OCI-LY1 (cell line): ENCODE data around the gene IER5.

Experiments
- H2AFZ ChIP-seq: fragments of 200-600 bp; sonication (generic), shearing (Covaris generic); 2 replicates; pipeline ENCODE4 v1.6.0; 2014; ENCODE audit warnings: antibody characterized with exemption, mild to moderate bottlenecking, low read length
- H3F3A ChIP-seq: fragments of 200-600 bp; sonication (generic), shearing (Covaris generic); 2 replicates; pipeline ENCODE4 v1.6.0; 2014; ENCODE audit warnings: mild to moderate bottlenecking, antibody characterized with exemption, low read length, moderate library complexity; ENCODE audit not compliant: insufficient read depth
- H3K27ac ChIP-seq: fragments of 200-600 bp; sonication (generic); 2 replicates; pipeline ENCODE4 v1.5.1; 2014; ENCODE audit warnings: low read length, mixed run types, mild to moderate bottlenecking, low read depth; ENCODE audit not compliant: poor library complexity, severe bottlenecking
- H3K27me3 ChIP-seq: fragments of 200-600 bp; sonication (generic); 2 replicates; pipeline ENCODE4 v1.6.0; 2014; ENCODE audit warnings: antibody characterized with exemption, mild to moderate bottlenecking, low read length, moderate library complexity; ENCODE audit not compliant: insufficient read depth
- H3K36me3 ChIP-seq: fragments of 200-600 bp; sonication (generic); 2 replicates; pipeline ENCODE4 v1.6.1; 2014; ENCODE audit warnings: mild to moderate bottlenecking, antibody characterized with exemption, low read length, moderate library complexity, mixed read lengths; ENCODE audit not compliant: insufficient read depth
- H3K4me1 ChIP-seq: fragments of 200-600 bp; sonication (generic); 2 replicates; pipeline ENCODE4 v1.5.1; 2014; ENCODE audit warnings: mild to moderate bottlenecking, low read length, moderate library complexity; ENCODE audit not compliant: insufficient read depth, severe bottlenecking
- H3K4me2 ChIP-seq: fragments of 200-600 bp; sonication (generic), shearing (Covaris generic); 2 replicates; pipeline ENCODE4 v1.6.1; 2014; ENCODE audit warnings: low read length
- H3K4me3 ChIP-seq: fragments of 200-600 bp; sonication (generic); 2 replicates; pipeline ENCODE4 v1.5.1; 2014; ENCODE audit warnings: low read length, low read depth, mild to moderate bottlenecking, mixed read lengths; ENCODE audit not compliant: poor library complexity, severe bottlenecking
- H3K79me2 ChIP-seq: fragments of 200-600 bp; shearing (Covaris generic); 2 replicates; pipeline ENCODE4 v1.6.1; 2016; ENCODE audit warnings: mixed run types, low read length, mixed read lengths; ENCODE audit not compliant: insufficient read depth
- H3K9ac ChIP-seq: fragments of 200-600 bp; sonication (generic), shearing (Covaris generic); 2 replicates; pipeline ENCODE4 v1.6.1; 2014; ENCODE audit warnings: mild to moderate bottlenecking, low read length, mixed read lengths
- H3K9me2 ChIP-seq: fragments of 200-600 bp; sonication (generic), shearing (Covaris generic); 2 replicates; pipeline ENCODE4 v1.6.1; 2014; ENCODE audit warnings: low read depth, mild to moderate bottlenecking, low read length, mixed read lengths
- H3K9me3 ChIP-seq: fragments of 200-600 bp; shearing (Covaris generic); 2 replicates; pipeline ENCODE4 v1.6.1; 2014; ENCODE audit warnings: low read length, mixed read lengths
- H4K20me1 ChIP-seq: fragments of 200-600 bp; sonication (generic), shearing (Covaris generic); 2 replicates; pipeline ENCODE4 v1.6.0; 2016; ENCODE audit warnings: mild to moderate bottlenecking, low read length; ENCODE audit not compliant: insufficient read depth
- CTCF ChIP-seq: fragments of 200-600 bp; sonication (generic), shearing (Covaris generic); IDR thresholded peaks from 2 replicates; pipeline ENCODE4 v1.5.1; 2017; ENCODE audit warnings: mild to moderate bottlenecking, antibody characterized with exemption, low read length, moderate library complexity, mixed read lengths
- EZH2 ChIP-seq: fragments of 200-600 bp; sonication (generic), shearing (Covaris generic); IDR thresholded peaks from 2 replicates; pipeline ENCODE4 v1.8.0; 2017; ENCODE audit warnings: borderline replicate concordance, mixed run types, mild to moderate bottlenecking, antibody characterized with exemption, low read length, moderate library complexity, mixed read lengths

The IER5 gene

DNA sequence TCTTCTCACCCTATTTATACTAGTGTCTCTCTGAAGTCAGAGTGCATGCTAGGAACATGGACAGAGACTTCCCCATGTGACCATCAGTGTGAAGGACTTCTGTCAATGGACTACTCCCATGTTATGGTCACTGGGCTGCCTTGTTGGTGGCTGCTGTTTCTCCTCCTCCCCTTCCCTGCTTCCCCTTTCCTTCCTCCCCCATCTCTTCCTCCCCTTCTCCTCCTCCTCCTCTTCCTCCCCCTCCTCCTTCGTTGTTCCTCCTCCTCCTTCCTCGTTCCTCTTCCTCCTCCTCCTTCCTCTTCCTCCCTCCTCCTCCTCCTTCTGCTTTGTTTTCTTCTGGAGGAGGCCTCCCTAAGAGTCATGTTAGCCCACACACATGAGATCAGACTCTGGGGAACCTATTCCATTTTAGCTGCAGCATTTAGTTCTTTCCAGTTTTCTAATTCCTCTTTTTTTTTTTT is 35.8 kb downstream of the IER5 start:
- H3K4me3 ChIP-seq = no peak overlapping the region
- H3F3A ChIP-seq = no peaks in the 10 kb centered on the region
- H3K4me2 ChIP-seq = no peak overlapping the region
- H4K20me1 ChIP-seq = no peaks in the 10 kb centered on the region
- H3K9ac ChIP-seq = no peak overlapping the region
- peaks cover 9% of the 10 kb centered on the region for H3K4me1 ChIP-seq
- TF ChIP-seq EZH2 = no peak
- no peak for TF ChIP-seq CTCF
- no peak overlapping the region for H3K27ac ChIP-seq
- H3K36me3 ChIP-seq = no peaks in the 10 kb centered on the region
- no peaks in the 10 kb centered on the region for H3K79me2 ChIP-seq
- no peaks in the 10 kb centered on the region for H3K9me2 ChIP-seq
- peaks cover 6% of the 10 kb centered on the region; the same call in 1 of the 2 replicates for H3K27me3 ChIP-seq
- H3K9me3 ChIP-seq = no peaks in the 10 kb centered on the region
- H2AFZ ChIP-seq = no peak overlapping the region

DNA sequence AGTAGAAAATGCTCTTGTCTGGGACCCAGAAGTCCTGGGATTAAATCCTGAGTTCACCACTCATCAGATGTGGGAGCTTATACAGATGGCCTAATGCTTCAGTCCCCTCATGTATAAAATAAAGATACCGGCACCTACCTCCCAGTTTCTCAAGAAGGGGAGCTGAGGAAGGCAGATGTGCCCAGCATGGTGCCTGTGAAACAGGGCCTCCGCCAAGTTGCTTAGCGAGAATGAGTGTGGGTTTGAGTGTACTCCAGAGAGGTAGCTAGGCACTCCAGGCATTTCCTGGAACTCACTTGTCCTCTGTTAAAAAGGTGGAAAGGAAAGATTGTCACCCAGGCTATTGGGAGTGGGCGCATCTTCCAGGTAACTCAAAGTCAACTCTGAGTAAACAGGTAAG is 37.8 kb downstream of the IER5 start:
- H3K9ac ChIP-seq = no peak overlapping the region
- no peaks in the 10 kb centered on the region for H3K9me3 ChIP-seq
- H3F3A ChIP-seq = no peaks in the 10 kb centered on the region
- peaks cover 15% of the 10 kb centered on the region for H3K4me1 ChIP-seq
- no peak overlapping the region for H2AFZ ChIP-seq
- no peak overlapping the region for H3K4me2 ChIP-seq
- H3K36me3 ChIP-seq = no peaks in the 10 kb centered on the region
- peaks cover 6% of the 10 kb centered on the region; the same call in 1 of the 2 replicates for H3K27me3 ChIP-seq
- TF ChIP-seq EZH2 = no peak
- no peak for TF ChIP-seq CTCF
- no peaks in the 10 kb centered on the region for H3K79me2 ChIP-seq
- H3K4me3 ChIP-seq = no peak overlapping the region
- H4K20me1 ChIP-seq = no peaks in the 10 kb centered on the region
- H3K9me2 ChIP-seq = no peaks in the 10 kb centered on the region
- no peak overlapping the region for H3K27ac ChIP-seq

DNA sequence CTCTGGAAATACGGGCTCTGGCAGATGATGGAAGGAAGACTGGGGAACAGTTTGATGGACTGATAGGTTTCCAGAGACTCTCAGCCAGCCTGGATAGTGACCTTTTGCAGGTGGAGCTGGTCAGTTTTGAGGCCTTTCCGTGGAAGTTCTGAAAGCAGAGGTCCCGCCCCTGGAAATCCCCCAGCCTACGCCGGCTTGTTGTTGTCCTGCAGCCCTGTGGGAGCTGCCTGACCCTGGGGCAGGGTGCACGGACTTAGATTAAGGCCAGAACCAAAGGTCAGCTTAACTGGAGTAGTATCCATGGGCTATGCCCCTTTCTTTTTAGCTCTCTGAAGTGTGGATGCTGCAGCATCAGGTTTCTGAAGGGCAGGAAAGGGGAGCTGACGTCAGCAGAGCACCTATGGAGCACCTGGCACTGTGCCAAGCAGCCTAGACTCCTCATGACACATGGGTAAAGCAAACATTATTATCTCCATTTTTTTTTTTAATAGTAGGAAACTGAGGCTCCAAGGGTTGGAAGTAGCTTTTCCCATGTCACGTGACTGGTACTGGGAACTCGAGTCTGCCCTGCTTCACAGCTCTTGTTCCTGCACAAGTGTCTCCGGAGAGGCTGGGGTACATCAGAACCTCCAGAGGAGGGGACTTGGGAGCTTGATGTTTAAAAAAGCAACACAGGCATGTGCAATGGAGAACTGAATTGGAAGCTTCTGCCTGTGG is 38.5 kb downstream of the IER5 start:
- Histone ChIP-seq H3K4me3 (no peak overlapping the region), H3K4me2 (no peak overlapping the region), H3K27me3 (peaks cover 6% of the 10 kb centered on the region; the same call in 1 of the 2 replicates), H3K27ac (no peak overlapping the region), H3K9me3 (no peaks in the 10 kb centered on the region), H3K9ac (no peak overlapping the region), H3K9me2 (no peaks in the 10 kb centered on the region), H2AFZ (no peak overlapping the region), H3K36me3 (no peaks in the 10 kb centered on the region), H4K20me1 (no peaks in the 10 kb centered on the region), H3F3A (no peaks in the 10 kb centered on the region), H3K4me1 (peaks cover 22% of the 10 kb centered on the region), H3K79me2 (no peaks in the 10 kb centered on the region)
- TF ChIP-seq CTCF = no peak
- no peak for TF ChIP-seq EZH2
